ENCODE results near the gene AVL9. TPM values are rescaled to one million over a fixed set of nuclear protein-coding genes. Genes with fewer than 3 reads are reported as not detected.
A peak's percentile ranks its signal among the peaks of the same experiment; 100 is the strongest.

AVL9 gene
- total and polyA plus RNA-seq, 2 of the 13 experiments (the other 11 are each of a cell fraction or from before 2014, with no cell fraction given): 29.9 to 48.0 TPM

DNA sequence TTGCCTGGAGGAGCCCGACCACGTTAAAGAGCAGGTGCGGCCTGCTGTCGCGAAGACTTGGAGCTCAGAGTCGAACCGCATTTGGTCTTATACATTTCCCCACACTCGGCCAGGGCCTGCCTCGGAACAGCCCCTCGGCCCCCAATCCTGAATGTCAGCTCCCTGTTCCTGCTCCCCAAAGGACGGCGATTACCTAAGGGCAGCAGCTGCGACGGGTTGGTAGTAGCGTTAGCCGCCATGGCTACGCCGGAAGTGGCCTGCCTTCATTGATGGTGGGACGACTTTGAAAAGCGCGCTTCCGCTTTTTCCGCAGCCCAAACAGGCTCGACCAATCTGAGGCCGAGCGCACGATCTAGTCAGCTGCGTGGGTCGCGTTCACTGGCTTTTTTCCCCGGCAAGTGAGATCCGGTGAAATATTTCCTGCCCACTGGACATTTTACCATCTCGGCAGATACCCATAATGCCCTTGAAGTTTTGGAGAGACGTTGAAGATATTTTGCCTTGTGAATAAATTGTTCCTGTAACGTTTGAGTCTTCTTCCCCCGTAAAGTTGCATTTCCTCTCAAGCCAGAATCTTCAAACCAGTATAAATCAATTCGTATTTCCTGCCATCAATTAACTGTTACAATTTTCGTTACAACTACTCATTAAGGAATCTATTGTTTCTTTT is 5.0 kb upstream of the AVL9 start, which contains the start of gene LSM5 (continued):
- TF ChIP-seq TOE1 (CRISPR knock-in tag; IDR thresholded peaks at IDR 0.05): peak; percentile 83
- TF ChIP-seq ZNF558 (CRISPR knock-in tag; IDR thresholded peaks at IDR 0.05; ENCODE audit: borderline replicate concordance): peak; percentile 61; the same call in 1 of the 2 replicates
- peak; percentile 29; the same call in 1 of the 2 replicates for TF ChIP-seq ZNF20 (CRISPR knock-in tag; IDR thresholded peaks at IDR 0.05)
- no peak; the same call in 1 of the 2 replicates for TF ChIP-seq NCOA1 (CRISPR knock-in tag; IDR thresholded peaks at IDR 0.05)
- TF ChIP-seq ZNF703 (CRISPR knock-in tag; IDR thresholded peaks at IDR 0.05; ENCODE audit: borderline replicate concordance): 0 out of 2 replicates have a peak, but pooled peaks have one; percentile 30
- TF ChIP-seq ZNF317 (CRISPR knock-in tag; IDR thresholded peaks at IDR 0.05): peak; percentile 84
- 0 out of 2 replicates have a peak, but pooled peaks have one; percentile 79 for TF ChIP-seq DR1 (CRISPR knock-in tag; IDR thresholded peaks at IDR 0.05)
- TF ChIP-seq, protein P1, sequence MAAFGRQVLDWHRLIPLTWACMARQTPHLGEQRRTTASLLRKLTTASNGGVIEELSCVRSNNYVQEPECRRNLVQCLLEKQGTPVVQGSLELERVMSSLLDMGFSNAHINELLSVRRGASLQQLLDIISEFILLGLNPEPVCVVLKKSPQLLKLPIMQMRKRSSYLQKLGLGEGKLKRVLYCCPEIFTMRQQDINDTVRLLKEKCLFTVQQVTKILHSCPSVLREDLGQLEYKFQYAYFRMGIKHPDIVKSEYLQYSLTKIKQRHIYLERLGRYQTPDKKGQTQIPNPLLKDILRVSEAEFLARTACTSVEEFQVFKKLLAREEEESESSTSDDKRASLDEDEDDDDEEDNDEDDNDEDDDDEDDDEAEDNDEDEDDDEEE (CRISPR knock-in tag; IDR thresholded peaks at IDR 0.05): no peak
- peak; percentile 96 for TF ChIP-seq PHF20 (CRISPR knock-in tag; IDR thresholded peaks at IDR 0.05)
- no peak for TF ChIP-seq FLYWCH1 (CRISPR knock-in tag; IDR thresholded peaks at IDR 0.05)
- 0 out of 2 replicates have a peak, but pooled peaks have one; percentile 36 for TF ChIP-seq ZNF484 (CRISPR knock-in tag; IDR thresholded peaks at IDR 0.05; ENCODE audit: borderline replicate concordance, low read depth)
- no peak for TF ChIP-seq ZNF749 (CRISPR knock-in tag; IDR thresholded peaks at IDR 0.05; ENCODE audit: borderline replicate concordance)
- peak; percentile 91; the same call in 1 of the 2 replicates for TF ChIP-seq CBX5 (CRISPR knock-in tag; IDR thresholded peaks at IDR 0.05; ENCODE audit: borderline replicate concordance)
- TF ChIP-seq SRSF9 (IDR thresholded peaks at IDR 0.05; ENCODE audit: borderline replicate concordance, insufficient read depth, low read depth, low read length, poor library complexity, severe bottlenecking): no peak
- TF ChIP-seq, protein P2, sequence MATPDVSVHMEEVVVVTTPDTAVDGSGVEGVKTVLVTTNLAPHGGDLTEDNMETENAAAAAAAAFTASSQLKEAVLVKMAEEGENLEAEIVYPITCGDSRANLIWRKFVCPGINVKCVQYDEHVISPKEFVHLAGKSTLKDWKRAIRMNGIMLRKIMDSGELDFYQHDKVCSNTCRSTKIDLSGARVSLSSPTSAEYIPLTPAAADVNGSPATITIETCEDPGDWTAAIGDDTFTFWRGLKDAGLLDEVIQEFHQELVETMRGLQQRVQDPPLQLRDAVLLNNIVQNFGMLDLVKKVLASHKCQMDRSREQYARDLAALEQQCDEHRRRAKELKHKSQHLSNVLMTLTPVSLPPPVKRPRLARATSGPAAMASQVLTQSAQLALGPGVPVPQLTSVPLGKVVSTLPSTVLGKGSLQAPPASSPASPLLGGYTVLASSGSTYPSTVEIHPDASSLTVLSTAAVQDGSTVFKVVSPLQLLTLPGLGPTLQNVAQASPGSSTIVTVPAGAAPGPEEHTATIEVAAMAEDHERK (CRISPR knock-in tag; IDR thresholded peaks at IDR 0.05; ENCODE audit: low read depth): peak; percentile 70
- peak; percentile 97 for TF ChIP-seq DMAP1 (CRISPR knock-in tag; IDR thresholded peaks at IDR 0.05)
- TF ChIP-seq, protein P3, sequence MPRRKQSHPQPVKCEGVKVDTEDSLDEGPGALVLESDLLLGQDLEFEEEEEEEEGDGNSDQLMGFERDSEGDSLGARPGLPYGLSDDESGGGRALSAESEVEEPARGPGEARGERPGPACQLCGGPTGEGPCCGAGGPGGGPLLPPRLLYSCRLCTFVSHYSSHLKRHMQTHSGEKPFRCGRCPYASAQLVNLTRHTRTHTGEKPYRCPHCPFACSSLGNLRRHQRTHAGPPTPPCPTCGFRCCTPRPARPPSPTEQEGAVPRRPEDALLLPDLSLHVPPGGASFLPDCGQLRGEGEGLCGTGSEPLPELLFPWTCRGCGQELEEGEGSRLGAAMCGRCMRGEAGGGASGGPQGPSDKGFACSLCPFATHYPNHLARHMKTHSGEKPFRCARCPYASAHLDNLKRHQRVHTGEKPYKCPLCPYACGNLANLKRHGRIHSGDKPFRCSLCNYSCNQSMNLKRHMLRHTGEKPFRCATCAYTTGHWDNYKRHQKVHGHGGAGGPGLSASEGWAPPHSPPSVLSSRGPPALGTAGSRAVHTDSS (CRISPR knock-in tag; conservative IDR thresholded peaks at IDR 0.05): no peak
- no peak for TF ChIP-seq XBP1 (CRISPR knock-in tag; IDR thresholded peaks at IDR 0.05)
- TF ChIP-seq MAFK (conservative IDR thresholded peaks at IDR 0.05 in 1 of 2, IDR thresholded peaks at IDR 0.05 in 1 of 2; ENCODE audit: low read length in 2 of 2): peak in 1 of 2 experiments; percentile 30; a peak in 1 of 4 replicates
- TF ChIP-seq ZSCAN22 (CRISPR knock-in tag; IDR thresholded peaks at IDR 0.05): no peak
- peak; percentile 83 for TF ChIP-seq ZNF501 (CRISPR knock-in tag; IDR thresholded peaks at IDR 0.05)
- TF ChIP-seq, protein P4, sequence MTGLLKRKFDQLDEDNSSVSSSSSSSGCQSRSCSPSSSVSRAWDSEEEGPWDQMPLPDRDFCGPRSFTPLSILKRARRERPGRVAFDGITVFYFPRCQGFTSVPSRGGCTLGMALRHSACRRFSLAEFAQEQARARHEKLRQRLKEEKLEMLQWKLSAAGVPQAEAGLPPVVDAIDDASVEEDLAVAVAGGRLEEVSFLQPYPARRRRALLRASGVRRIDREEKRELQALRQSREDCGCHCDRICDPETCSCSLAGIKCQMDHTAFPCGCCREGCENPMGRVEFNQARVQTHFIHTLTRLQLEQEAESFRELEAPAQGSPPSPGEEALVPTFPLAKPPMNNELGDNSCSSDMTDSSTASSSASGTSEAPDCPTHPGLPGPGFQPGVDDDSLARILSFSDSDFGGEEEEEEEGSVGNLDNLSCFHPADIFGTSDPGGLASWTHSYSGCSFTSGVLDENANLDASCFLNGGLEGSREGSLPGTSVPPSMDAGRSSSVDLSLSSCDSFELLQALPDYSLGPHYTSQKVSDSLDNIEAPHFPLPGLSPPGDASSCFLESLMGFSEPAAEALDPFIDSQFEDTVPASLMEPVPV (CRISPR knock-in tag; IDR thresholded peaks at IDR 0.05): peak; percentile 58; the same call in 1 of the 2 replicates
- TF ChIP-seq FOSL2 (CRISPR knock-in tag; IDR thresholded peaks at IDR 0.05): no peak; the same call in none of the 2 replicates
- peak; percentile 73 for TF ChIP-seq SP4 (CRISPR knock-in tag; IDR thresholded peaks at IDR 0.05)
- TF ChIP-seq MAFG (CRISPR knock-in tag; IDR thresholded peaks at IDR 0.05): no peak

All from HepG2 (cell line).